Measurements from ENCODE around the gene DMD. TPM values are rescaled to one million over a fixed set of nuclear protein-coding genes. Genes with fewer than 3 reads are reported as not detected.
"Not testable (repeated sequence)": the region's sequence is repeated elsewhere in the genome, so short reads cannot be mapped to it uniquely, and the experiment has no call there.

The DMD gene
- total RNA-seq, 2 donors from 2014 or later: 19.6 to 24.9 TPM

DNA sequence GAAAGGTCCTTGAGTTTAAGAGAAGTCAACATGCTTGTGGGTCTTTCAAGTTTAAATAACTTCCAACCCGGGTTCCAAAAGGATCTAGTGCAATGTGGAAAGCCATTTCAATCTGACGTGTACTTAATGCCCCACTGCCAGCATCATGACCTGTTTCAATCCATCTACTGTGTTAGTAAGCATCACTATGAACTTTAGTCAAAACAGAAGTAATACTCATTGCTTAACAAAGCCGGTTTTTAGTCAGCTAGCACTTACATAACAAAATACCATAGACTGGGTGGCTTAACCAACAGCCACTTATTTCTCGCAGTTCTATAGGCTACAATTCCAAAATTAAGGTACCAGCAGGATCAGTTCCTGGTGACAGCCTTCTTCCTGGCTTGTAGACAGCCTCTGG, 677.5 kb downstream of the DMD start:
- H3K27me3 ChIP-seq (ENCODE audit: control insufficient read depth, insufficient read depth, low read length, poor library complexity, severe bottlenecking): no peaks in the 10 kb centered on the region
- H3K4me1 Mint-ChIP-seq: peaks cover 12% of the 10 kb centered on the region
- no peaks in the 10 kb centered on the region for H3K36me3 Mint-ChIP-seq (ENCODE audit: low read depth)
- no peaks in the 10 kb centered on the region for H3K4me1 ChIP-seq (ENCODE audit: control insufficient read depth, insufficient read depth, low read length)
- TF ChIP-seq CTCF (conservative IDR thresholded peaks at IDR 0.05): no peak
- no peak for DNase-seq
- no peak overlapping the region for H3K27ac ChIP-seq (ENCODE audit: low read depth, low read length)
- no peak overlapping the region for H3K4me3 Mint-ChIP-seq
- H3K9ac ChIP-seq (ENCODE audit: extremely low read depth, low read length, poor library complexity, severe bottlenecking): no peak overlapping the region
- no peak overlapping the region for H3K4me3 ChIP-seq (ENCODE audit: low read length)
- peaks cover 3% of the 10 kb centered on the region for H3K27me3 Mint-ChIP-seq (ENCODE audit: insufficient read depth)
- H3K9me3 ChIP-seq (ENCODE audit: control insufficient read depth, low read length): no peaks in the 10 kb centered on the region
- peaks cover 12% of the 10 kb centered on the region for H3K9me3 Mint-ChIP-seq
- H3K27ac Mint-ChIP-seq: no peak overlapping the region
- 84 to 100% methylated on average over 2 to 4 of the region's 4 CpGs for WGBS, 2 experiments (ENCODE audit: insufficient coverage in 1 of 2, insufficient read length in 1 of 2)
- H3K36me3 ChIP-seq (ENCODE audit: control insufficient read depth, insufficient read depth, low read length): no peaks in the 10 kb centered on the region

GRCh38 chrX:32532262-32532661, 679.1 kb downstream of the DMD start:
- Mint-ChIP-seq H3K4me3 (no peak overlapping the region), H3K27me3 (ENCODE audit: insufficient read depth) (peaks cover 3% of the 10 kb centered on the region), H3K36me3 (ENCODE audit: low read depth) (peaks cover 6% of the 10 kb centered on the region), H3K27ac (no peak overlapping the region), H3K4me1 (peaks cover 11% of the 10 kb centered on the region), H3K9me3 (peaks cover 12% of the 10 kb centered on the region)
- H3K27me3 ChIP-seq (ENCODE audit: control insufficient read depth, insufficient read depth, low read length, poor library complexity, severe bottlenecking): no peaks in the 10 kb centered on the region
- H3K4me3 ChIP-seq (ENCODE audit: low read length): no peak overlapping the region
- TF ChIP-seq CTCF (conservative IDR thresholded peaks at IDR 0.05): no peak
- 95% methylated on average over 3 of the region's 4 CpGs; no CpG with 5 or more reads in 1 of the 2 experiments for WGBS, 2 experiments (ENCODE audit: insufficient coverage in 1 of 2, insufficient read length in 1 of 2)
- no peaks in the 10 kb centered on the region for H3K9me3 ChIP-seq (ENCODE audit: control insufficient read depth, low read length)
- no peaks in the 10 kb centered on the region for H3K4me1 ChIP-seq (ENCODE audit: control insufficient read depth, insufficient read depth, low read length)
- no peak overlapping the region for H3K9ac ChIP-seq (ENCODE audit: extremely low read depth, low read length, poor library complexity, severe bottlenecking)
- DNase-seq: no peak
- no peaks in the 10 kb centered on the region for H3K36me3 ChIP-seq (ENCODE audit: control insufficient read depth, insufficient read depth, low read length)
- no peak overlapping the region for H3K27ac ChIP-seq (ENCODE audit: low read depth, low read length)

DNA sequence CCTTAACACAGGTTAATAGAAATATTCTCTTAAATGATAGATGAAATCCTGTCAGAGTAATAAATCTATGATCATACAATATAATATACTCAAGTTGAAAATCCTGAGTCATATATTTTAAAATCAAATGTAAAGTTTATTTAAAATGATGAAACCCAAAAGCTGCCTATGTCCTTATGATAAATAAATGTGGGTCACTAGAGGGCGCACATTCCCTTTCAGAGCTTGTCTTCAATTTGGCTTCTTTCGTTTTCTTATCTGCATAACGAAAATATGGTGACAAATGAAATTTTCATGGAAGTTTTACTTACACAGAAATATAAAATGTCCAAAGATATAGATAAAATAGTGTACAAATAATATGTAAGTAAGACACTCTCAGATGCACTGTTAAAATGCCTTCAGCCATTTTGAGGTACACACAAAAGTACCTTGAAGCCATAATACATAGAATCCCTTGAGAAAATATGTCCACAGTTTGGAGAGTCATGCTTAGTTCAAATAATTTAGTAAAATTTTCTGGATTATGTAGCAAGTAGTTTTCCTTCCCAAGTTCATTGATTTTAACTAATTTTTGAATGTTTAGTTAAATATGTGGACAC, 680.4 kb downstream of the DMD start:
- no peaks in the 10 kb centered on the region for H3K4me1 ChIP-seq (ENCODE audit: control insufficient read depth, insufficient read depth, low read length)
- WGBS, 2 experiments (ENCODE audit: insufficient coverage in 1 of 2, insufficient read length in 1 of 2): 4% methylated on average over 3 of the region's 3 CpGs; no CpG with 5 or more reads in 1 of the 2 experiments
- H3K4me1 Mint-ChIP-seq: peaks cover 8% of the 10 kb centered on the region
- peaks cover 3% of the 10 kb centered on the region for H3K27me3 Mint-ChIP-seq (ENCODE audit: insufficient read depth)
- H3K9ac ChIP-seq (ENCODE audit: extremely low read depth, low read length, poor library complexity, severe bottlenecking): no peak overlapping the region
- no peak overlapping the region for H3K27ac ChIP-seq (ENCODE audit: low read depth, low read length)
- H3K36me3 Mint-ChIP-seq (ENCODE audit: low read depth): peaks cover 6% of the 10 kb centered on the region
- no peak overlapping the region for H3K4me3 ChIP-seq (ENCODE audit: low read length)
- DNase-seq: peak; percentile 51
- H3K36me3 ChIP-seq (ENCODE audit: control insufficient read depth, insufficient read depth, low read length): no peaks in the 10 kb centered on the region
- H3K27me3 ChIP-seq (ENCODE audit: control insufficient read depth, insufficient read depth, low read length, poor library complexity, severe bottlenecking): no peaks in the 10 kb centered on the region
- no peaks in the 10 kb centered on the region for H3K9me3 ChIP-seq (ENCODE audit: control insufficient read depth, low read length)
- H3K9me3 Mint-ChIP-seq: peaks cover 9% of the 10 kb centered on the region
- no peak overlapping the region for H3K4me3 Mint-ChIP-seq
- TF ChIP-seq CTCF (conservative IDR thresholded peaks at IDR 0.05): peak; percentile 94
- H3K27ac Mint-ChIP-seq: no peak overlapping the region

DNA sequence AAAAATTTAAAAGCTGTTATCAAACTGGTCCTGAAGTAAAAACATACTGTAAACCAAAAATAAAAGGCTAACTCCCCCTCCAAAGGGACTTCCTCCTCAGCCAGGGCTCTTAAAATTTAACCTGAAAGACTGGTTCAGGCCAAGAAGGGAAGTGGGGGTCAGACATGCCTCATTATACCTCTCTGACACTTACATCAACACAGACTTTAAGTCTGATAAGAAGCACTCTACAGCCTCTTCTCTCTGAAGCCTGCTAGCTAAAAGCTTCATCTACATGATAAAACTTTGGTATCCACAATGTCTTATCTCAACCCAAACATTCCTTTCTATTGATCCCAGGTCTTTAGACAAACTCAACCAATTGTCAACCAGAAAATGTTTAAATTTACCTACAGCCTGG, 682.9 kb downstream of the DMD start:
- not testable (repeated sequence) for H3K4me3 ChIP-seq (ENCODE audit: low read length); H3K4me1 ChIP-seq (ENCODE audit: control insufficient read depth, insufficient read depth, low read length); H3K27me3 ChIP-seq (ENCODE audit: control insufficient read depth, insufficient read depth, low read length, poor library complexity, severe bottlenecking); H3K27ac ChIP-seq (ENCODE audit: low read depth, low read length); H3K36me3 ChIP-seq (ENCODE audit: control insufficient read depth, insufficient read depth, low read length); H3K9me3 ChIP-seq (ENCODE audit: control insufficient read depth, low read length); H3K27me3 Mint-ChIP-seq (ENCODE audit: insufficient read depth); DNase-seq; H3K4me3 Mint-ChIP-seq; H3K9ac ChIP-seq (ENCODE audit: extremely low read depth, low read length, poor library complexity, severe bottlenecking); H3K4me1 Mint-ChIP-seq; H3K36me3 Mint-ChIP-seq (ENCODE audit: low read depth)
- Mint-ChIP-seq H3K27ac (peak overlapping the region; percentile 75), H3K9me3 (peaks cover 17% of the 10 kb centered on the region)
